IMR-90 (cell line): ENCODE results near the gene GADD45GIP1. TPM values are rescaled to one million over a fixed set of nuclear protein-coding genes. Genes with fewer than 3 reads are reported as not detected.
A peak's percentile ranks its signal among the peaks of the same experiment; 100 is the strongest.

Experiments
- ATAC-seq: fragments of 200-7000 bp; cut with Tn5 transposase; 2 replicates; pipeline ENCODE4 v1.9.1; 2020; ENCODE audit warnings: low read depth, mild to moderate bottlenecking, moderate library complexity
- BruUV-seq: library from RNA; stranded (reverse); fragments of 400-500 nt; replicated peaks from 2 replicates; lab custom pipeline; 2021; lab: Mats Ljungman, UMichigan
- CTCF ChIA-PET: fragments of 300-600 bp; formaldehyde crosslinking; extraction: SDS; loops from one replicate; lab custom pipeline; 2021; ENCODE audit warnings: antibody characterized with exemption; lab: Yijun Ruan, JAX
- POLR2A ChIA-PET: fragments of 300-600 bp; sonication (Branson Sonifier 250); formaldehyde crosslinking; loops from one replicate; lab custom pipeline; 2022; ENCODE audit warnings: antibody characterized with exemption; ENCODE audit not compliant: unreplicated experiment; lab: Charles Lee
- DNase-seq: peaks from one replicate; pipeline ENCODE4 v3.0.0; 2013
- H2AFZ ChIP-seq: replicated peaks from 2 replicates; pipeline ENCODE3; 2013; ENCODE audit warnings: low read length, mild to moderate bottlenecking; ENCODE audit not compliant: poor library complexity
- H2AK5ac ChIP-seq: 2 replicates; pipeline ENCODE4 v1.6.1; 2013; ENCODE audit warnings: low read depth, low read length, inconsistent platforms
- H2AK9ac ChIP-seq: replicated peaks from 2 replicates; pipeline ENCODE3; 2013; ENCODE audit warnings: mild to moderate bottlenecking, low read depth, low read length, moderate library complexity; ENCODE audit not compliant: poor library complexity
- H2BK120ac ChIP-seq: 2 replicates; pipeline ENCODE4 v1.6.1; 2013; ENCODE audit warnings: low read depth, low read length, inconsistent platforms
- H2BK15ac ChIP-seq: 3 replicates; pipeline ENCODE4 v1.6.1; 2013; ENCODE audit warnings: low read depth, low read length, inconsistent platforms
- H2BK20ac ChIP-seq: 2 replicates; pipeline ENCODE4 v1.6.1; 2013; ENCODE audit warnings: low read depth, mild to moderate bottlenecking, inconsistent platforms, low read length, moderate library complexity
- H2BK5ac ChIP-seq: 2 replicates; pipeline ENCODE4 v1.6.1; 2013; ENCODE audit warnings: mild to moderate bottlenecking, low read depth, low read length, inconsistent platforms; ENCODE audit not compliant: poor library complexity, severe bottlenecking
- H3K14ac ChIP-seq: replicated peaks from 2 replicates; pipeline ENCODE4 v1.6.1; 2013; ENCODE audit warnings: low read depth, low read length, inconsistent platforms
- H3K18ac ChIP-seq: 2 replicates; pipeline ENCODE4 v1.6.1; 2013; ENCODE audit warnings: low read depth, low read length, control low read depth
- H3K23ac ChIP-seq: 2 replicates; pipeline ENCODE4 v1.6.1; 2013; ENCODE audit warnings: low read depth, low read length, inconsistent platforms
- H3K27ac ChIP-seq: 2 replicates; pipeline ENCODE4 v1.5.1; 2013; ENCODE audit warnings: mild to moderate bottlenecking, control low read depth, low read length; ENCODE audit not compliant: insufficient read depth
- H3K27me3 ChIP-seq: 2 replicates; pipeline ENCODE4 v1.6.1; 2013; ENCODE audit warnings: low read length; ENCODE audit not compliant: control insufficient read depth, insufficient read depth
- H3K36me3 ChIP-seq: 2 replicates; pipeline ENCODE4 v1.6.1; 2013; ENCODE audit warnings: low read length, mixed read lengths; ENCODE audit not compliant: control insufficient read depth, insufficient read depth
- H3K4ac ChIP-seq: 2 replicates; pipeline ENCODE4 v1.6.1; 2013; ENCODE audit warnings: low read depth, low read length, inconsistent platforms
- H3K4me1 ChIP-seq: 2 replicates; pipeline ENCODE4 v1.6.1; 2013; ENCODE audit warnings: low read length, mixed read lengths; ENCODE audit not compliant: control insufficient read depth, insufficient read depth
- H3K4me2 ChIP-seq: 2 replicates; pipeline ENCODE4 v1.6.1; 2013; ENCODE audit warnings: low read depth, mild to moderate bottlenecking, control low read depth, low read length, moderate library complexity
- H3K4me3 ChIP-seq: 2 replicates; pipeline ENCODE4 v1.5.1; 2013; ENCODE audit warnings: low read depth, mild to moderate bottlenecking, control low read depth, low read length, moderate library complexity; ENCODE audit not compliant: insufficient read depth
- H3K56ac ChIP-seq: 2 replicates; pipeline ENCODE4 v1.6.1; 2013; ENCODE audit warnings: low read length, inconsistent platforms; ENCODE audit not compliant: insufficient read depth; ENCODE audit errors: extremely low read depth
- H3K79me1 ChIP-seq, 2 experiments: 2 replicates each; pipeline ENCODE4 v1.6.1; 2013; ENCODE audit warnings: low read length in 2 of 2, inconsistent platforms in 1 of 2, low read depth in 1 of 2
- H3K9ac ChIP-seq: 2 replicates; pipeline ENCODE4 v1.6.1; 2013; ENCODE audit warnings: low read depth, low read length, control low read depth
- H3K9me1 ChIP-seq: 2 replicates; pipeline ENCODE4 v1.6.1; 2013; ENCODE audit warnings: low read length, inconsistent platforms; ENCODE audit not compliant: insufficient read depth
- H3K9me3 ChIP-seq: 2 replicates; pipeline ENCODE4 v1.6.1; 2013; ENCODE audit warnings: low read length; ENCODE audit not compliant: control insufficient read depth, insufficient read depth
- H4K20me1 ChIP-seq: 2 replicates; pipeline ENCODE4 v1.6.1; 2013; ENCODE audit warnings: low read length, inconsistent platforms; ENCODE audit not compliant: insufficient read depth
- H4K5ac ChIP-seq: 2 replicates; pipeline ENCODE4 v1.6.1; 2013; ENCODE audit warnings: mild to moderate bottlenecking, low read depth, low read length, control low read depth
- H4K8ac ChIP-seq, 2 experiments: 2 replicates each; pipeline ENCODE4 v1.6.1; 2013; ENCODE audit warnings: low read depth in 2 of 2, low read length in 2 of 2, control low read depth in 1 of 2, inconsistent platforms in 1 of 2
- H4K91ac ChIP-seq: 2 replicates; pipeline ENCODE4 v1.6.1; 2013; ENCODE audit warnings: low read depth, low read length, inconsistent platforms; ENCODE audit not compliant: insufficient read depth
- BHLHE40 ChIP-seq: fragments of 150-350 bp; IDR thresholded peaks from 2 replicates; pipeline ENCODE4 v1.6.1; 2016; ENCODE audit warnings: mild to moderate bottlenecking, low read depth, low read length
- CEBPB ChIP-seq: IDR thresholded peaks from 2 replicates; pipeline ENCODE4 v1.6.1; 2012; ENCODE audit warnings: low read depth, low read length, improper control_type of control experiment
- CHD1 ChIP-seq: IDR thresholded peaks from 2 replicates; pipeline ENCODE4 v1.6.1; 2012; ENCODE audit warnings: low read depth, low read length, improper control_type of control experiment
- ELK1 ChIP-seq: fragments of 150-350 bp; IDR thresholded peaks from 2 replicates; pipeline ENCODE4 v1.6.1; 2016; ENCODE audit warnings: low read depth, mild to moderate bottlenecking, low read length, moderate library complexity, borderline replicate concordance
- FOS ChIP-seq: fragments of 150-350 bp; IDR thresholded peaks from 2 replicates; pipeline ENCODE4 v1.6.1; 2016; ENCODE audit warnings: low read depth, low read length
- MAFK ChIP-seq: IDR thresholded peaks from 2 replicates; pipeline ENCODE4 v1.6.1; 2012; ENCODE audit warnings: low read depth, low read length, improper control_type of control experiment
- MAZ ChIP-seq: IDR thresholded peaks from 2 replicates; pipeline ENCODE4 v1.6.1; 2012; ENCODE audit warnings: low read depth, mild to moderate bottlenecking, low read length, improper control_type of control experiment, moderate library complexity, borderline replicate concordance
- NFE2L2 ChIP-seq: fragments of 150-350 bp; IDR thresholded peaks from 2 replicates; pipeline ENCODE4 v1.6.1; 2016; ENCODE audit warnings: low read depth, mild to moderate bottlenecking, low read length
- POLR2A ChIP-seq: IDR thresholded peaks from 2 replicates; pipeline ENCODE4 v1.6.1; 2012; ENCODE audit warnings: mild to moderate bottlenecking, low read depth, low read length
- RAD21 ChIP-seq: IDR thresholded peaks from 2 replicates; pipeline ENCODE4 v1.6.1; 2012; ENCODE audit warnings: low read length, improper control_type of control experiment
- RCOR1 ChIP-seq: IDR thresholded peaks from 2 replicates; pipeline ENCODE4 v1.6.1; 2012; ENCODE audit warnings: mild to moderate bottlenecking, low read length, improper control_type of control experiment; ENCODE audit not compliant: insufficient replicate concordance
- RFX5 ChIP-seq: IDR thresholded peaks from 2 replicates; pipeline ENCODE4 v1.8.0; 2012; ENCODE audit warnings: low read depth, mild to moderate bottlenecking, low read length, moderate library complexity
- SMC3 ChIP-seq: fragments of 150-350 bp; IDR thresholded peaks from 2 replicates; pipeline ENCODE4 v1.6.1; 2016; ENCODE audit warnings: low read depth, mild to moderate bottlenecking, antibody characterized with exemption, low read length, moderate library complexity
- USF2 ChIP-seq: fragments of 150-350 bp; IDR thresholded peaks from 2 replicates; pipeline ENCODE4 v1.6.1; 2017; ENCODE audit warnings: mild to moderate bottlenecking, antibody characterized with exemption, low read length, low read depth
- WGBS, 2 experiments: methylation state at CpG; one replicate each; pipeline versions ENCODE4 v1.1.5 to v1.1.7; 2013; ENCODE audit warnings: missing lambda C conversion rate in 2 of 2; ENCODE audit not compliant: insufficient read length in 1 of 2; ENCODE audit errors: extremely low coverage in 2 of 2; 5-methylcytosine and 5-hydroxymethylcytosine counted together
- dilution Hi-C: fragments of 300-500 bp; cut with HindIII; formaldehyde crosslinking; loops from one replicate; pipeline ENCODE4 v1.14.3; 2018; ENCODE audit warnings: low sequenced_read_pairs; ENCODE audit not compliant: unreplicated experiment
- in situ Hi-C: fragments of 300-500 bp; cut with MboI; formaldehyde crosslinking; loops from 3 replicates; pipeline ENCODE4 v1.14.3; 2019; ENCODE audit warnings: low sequenced_read_pairs, inconsistent platforms, mixed read lengths
- intact Hi-C: fragments of 100-400 bp; cut with micrococcal nuclease; formaldehyde crosslinking; loops from 2 replicates; pipeline ENCODE4 v1.10.0; 2022
- polyA plus RNA-seq, 3 experiments: library from polyadenylated mRNA; depleted of rRNA; stranded (reverse); fragments of >200 nt; gene quantifications; 2 replicates each; pipeline ENCODE4 v1.2.3, GENCODE V29; 2012; ENCODE audit warnings: low replicate concordance in 1 of 3
- total RNA-seq: library from RNA; depleted of rRNA; stranded (reverse); fragments of >200 nt; gene quantifications from 2 replicates; pipeline ENCODE4 v1.2.3, GENCODE V29; 2012

GADD45GIP1 gene
- total and polyA plus RNA-seq, 2 of the 4 experiments (the other 2 are of a cell fraction): 13.3 to 42.4 TPM

GRCh38 chr19:12994701-12995595 lies 37.9 kb upstream of the GADD45GIP1 start, which contains the start of gene NFIX:
TSS of gene NFIX (plus strand) at chr19:12995475. CDS start at chr19:12995838, 363 bp downstream.
- H2AFZ ChIP-seq: peak within 1 kb of the TSS; percentile 99
- peak within 1 kb of the TSS; percentile 89 for H3K23ac ChIP-seq
- DNase-seq: peak; percentile 39
- H3K4ac ChIP-seq: peak within 1 kb of the TSS; percentile 81
- H3K27me3 ChIP-seq: no peaks in the 10 kb centered on the region
- BruUV-seq: no TSS peak
- H4K8ac ChIP-seq: peak within 1 kb of the TSS; percentile 48 to 75; a peak in 2 of 4 replicates
- ATAC-seq: peak; percentile 74
- H3K18ac ChIP-seq: peak within 1 kb of the TSS; percentile 47
- H3K9ac ChIP-seq: peak within 1 kb of the TSS; percentile 78
- H3K36me3 ChIP-seq: peaks cover 13% of the 10 kb centered on the region
- H3K56ac ChIP-seq: 0 out of 2 replicates have a peak within 1 kb of the TSS, but pooled peaks have one; percentile 4
- peak within 1 kb of the TSS; percentile 67 for H4K5ac ChIP-seq
- peak within 1 kb of the TSS; percentile 79 for H2BK5ac ChIP-seq
- H3K9me3 ChIP-seq: no peaks in the 10 kb centered on the region
- peak within 1 kb of the TSS; percentile 30; the same call in 1 of the 2 replicates for H2BK20ac ChIP-seq
- CTCF ChIA-PET: interaction anchor here (0.8 to 3.3 kb wide), 2 partner anchors 66 to 99 kb away, joined by 3 to 10 read pairs; no protein-coding TSS in a partner anchor
- H4K91ac ChIP-seq: peak within 1 kb of the TSS; percentile 79
- H3K4me2 ChIP-seq: peak within 1 kb of the TSS; percentile 76
- intact Hi-C loops (loop anchor here (5.0 kb wide), 1 partner anchor 67 kb away; no protein-coding TSS in a partner anchor), in situ Hi-C loops (loop anchor here (25.0 kb wide), 1 partner anchor 742 kb away; a partner anchor contains a TSS), dilution Hi-C loops (no loop called here)
- H2BK15ac ChIP-seq: peak within 1 kb of the TSS; percentile 87; the same call in 2 of the 3 replicates
- H3K27ac ChIP-seq: peak within 1 kb of the TSS; percentile 76
- peak within 1 kb of the TSS; percentile 85 for H3K14ac ChIP-seq
- peak within 1 kb of the TSS; percentile 96 for H2AK5ac ChIP-seq
- peaks cover 11% of the 10 kb centered on the region for H3K9me1 ChIP-seq
- POLR2A ChIA-PET: no interaction called here
- peaks cover 16 to 39% of the 10 kb centered on the region in 2 experiments for H3K79me1 ChIP-seq
- WGBS, 2 experiments: 30% methylated on average over 29 of the region's 84 CpGs; no CpG with 5 or more reads in 1 of the 2 experiments
- peaks cover 13% of the 10 kb centered on the region for H3K4me1 ChIP-seq
- H2AK9ac ChIP-seq: peak within 1 kb of the TSS; percentile 99
- H3K4me3 ChIP-seq: peak within 1 kb of the TSS; percentile 93
- H2BK120ac ChIP-seq: peak within 1 kb of the TSS; percentile 37
- H4K20me1 ChIP-seq: peaks cover 22% of the 10 kb centered on the region
- TF ChIP-seq FOS (no peak), MAZ (no peak), RAD21 (no peak), RFX5 (no peak), BHLHE40 (peak; percentile 74), MAFK (no peak), POLR2A (no peak), RCOR1 (no peak), CEBPB (no peak), CHD1 (no peak), SMC3 (no peak), ELK1 (no peak), USF2 (0 out of 2 replicates have a peak, but pooled peaks have one; percentile 26), NFE2L2 (no peak)
